Activated naive CD4-positive, alpha-beta T cell treated with anti-CD3 and anti-CD28 coated beads, Interleukin-2, amount 50 U/mL, for 72 hours (primary cell): Measurements from ENCODE around the gene ZSWIM3. TPM values are rescaled to one million over a fixed set of nuclear protein-coding genes. Genes with fewer than 3 reads are reported as not detected.

Experiments
- ATAC-seq, 2 donors: fragments of 150-1000 bp; cut with Tn5 transposase; 2 replicates each; pipeline ENCODE4 v1.10.0; 2021; ENCODE audit warnings: mild to moderate bottlenecking in 2 of 2, moderate library complexity in 2 of 2
- DNase-seq, 2 donors: peaks; one replicate each; pipeline ENCODE4 v3.0.0; 2021 to 2022; ENCODE audit warnings: low spot score in 2 of 2
- H3K27ac Mint-ChIP-seq, 2 donors: one replicate each; pipeline ENCODE4 v1.8.0; 2022; ENCODE audit warnings: mild to moderate bottlenecking in 2 of 2, mixed read lengths in 2 of 2
- H3K36me3 Mint-ChIP-seq, 2 donors: one replicate each; pipeline ENCODE4 v1.8.0; 2022; ENCODE audit warnings: mixed read lengths in 2 of 2
- H3K9me3 Mint-ChIP-seq, 2 donors: one replicate each; pipeline ENCODE4 v1.8.0; 2022; ENCODE audit warnings: mixed read lengths in 2 of 2
- total RNA-seq, 2 donors: library from RNA; stranded (reverse); gene quantifications; one replicate each; pipeline ENCODE4 v1.2.3, GENCODE V29; 2022

ZSWIM3 gene
- total RNA-seq, 2 donors from 2014 or later, result 5.7 to 8.4 TPM

DNA sequence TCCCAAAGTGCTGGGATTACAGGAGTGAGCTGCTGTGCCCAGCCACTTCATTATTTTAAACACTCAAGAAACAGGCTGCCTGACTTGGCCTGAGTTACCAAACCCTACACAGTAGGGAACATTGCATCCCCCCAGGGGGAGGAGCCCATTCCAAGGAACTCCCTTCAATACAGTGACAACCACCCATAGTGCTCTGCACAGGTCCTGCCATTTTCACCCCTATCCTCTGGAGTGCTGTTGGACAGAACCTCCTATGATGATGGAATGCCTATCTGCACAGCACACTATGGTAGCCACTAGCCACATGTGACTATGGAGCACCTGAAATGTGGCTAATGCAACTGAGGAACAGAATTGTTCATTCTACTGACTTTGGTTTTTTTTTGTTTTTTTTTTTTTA is 12.0 kb upstream of the ZSWIM3 start:
- no peaks in the 10 kb centered on the region for H3K9me3 Mint-ChIP-seq
- peaks cover 0 to 4% of the 10 kb centered on the region in 2 donors for H3K36me3 Mint-ChIP-seq
- H3K27ac Mint-ChIP-seq, result no peak overlapping the region
- ATAC-seq (no peak), DNase-seq (no peak)

- no peak for ATAC-seq
- Mint-ChIP-seq H3K36me3 (peaks cover 0 to 4% of the 10 kb centered on the region in 2 donors), H3K27ac (no peak overlapping the region), H3K9me3 (no peaks in the 10 kb centered on the region)
- no peak for DNase-seq
Measured at GRCh38 chr20:45848421-45848820, 9.0 kb upstream of the ZSWIM3 start.

- H3K36me3 Mint-ChIP-seq, result peaks cover 0 to 4% of the 10 kb centered on the region in 2 donors
- ATAC-seq, result no peak
- peak overlapping the region in 1 of 2 donors; percentile 19 for H3K27ac Mint-ChIP-seq
- H3K9me3 Mint-ChIP-seq, result no peaks in the 10 kb centered on the region
- DNase-seq, result no peak
Measured at GRCh38 chr20:45848969-45849582, 8.3 kb upstream of the ZSWIM3 start.

GRCh38 chr20:45850238-45850637 is 7.2 kb upstream of the ZSWIM3 start:
- Mint-ChIP-seq H3K36me3 (no peaks in the 10 kb centered on the region), H3K27ac (peak overlapping the region in 1 of 2 donors; percentile 74), H3K9me3 (no peaks in the 10 kb centered on the region)
- ATAC-seq, result no peak
- DNase-seq, result no peak

GRCh38 chr20:45850926-45851325 is 6.5 kb upstream of the ZSWIM3 start:
- Mint-ChIP-seq H3K9me3 (no peaks in the 10 kb centered on the region), H3K27ac (peak overlapping the region in 1 of 2 donors; percentile 74), H3K36me3 (no peaks in the 10 kb centered on the region)
- no peak for ATAC-seq
- no peak for DNase-seq

- ATAC-seq, result no peak
Measured at GRCh38 chr20:45851501-45851900, 5.9 kb upstream of the ZSWIM3 start.

DNA sequence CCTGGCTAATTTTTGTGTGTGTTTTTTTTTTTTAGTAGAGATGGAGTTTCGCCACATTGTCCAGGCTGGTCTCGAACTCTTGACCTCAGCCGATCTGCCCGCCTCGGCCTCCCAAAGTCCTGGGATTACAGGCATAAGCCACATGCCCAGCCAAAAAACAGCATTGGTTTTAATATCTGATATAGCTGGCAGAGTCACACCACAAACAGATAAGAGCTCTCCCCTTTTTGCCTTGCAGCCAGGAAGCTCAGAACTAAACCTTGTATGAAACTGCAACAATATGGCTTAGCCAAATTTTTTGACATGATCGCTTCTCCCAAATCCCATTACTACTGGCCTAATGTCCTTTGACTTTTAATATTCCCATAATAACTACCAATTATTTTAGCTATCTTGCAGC is 5.1 kb upstream of the ZSWIM3 start:
- DNase-seq, result no peak
- Mint-ChIP-seq H3K27ac (no peak overlapping the region), H3K9me3 (no peaks in the 10 kb centered on the region), H3K36me3 (peaks cover 6 to 7% of the 10 kb centered on the region in 2 donors)
- no peak for ATAC-seq

More at GRCh38 chr20:45851501-45851900, 5.9 kb upstream of the ZSWIM3 start:
- peaks cover 1 to 2% of the 10 kb centered on the region in 2 donors for H3K36me3 Mint-ChIP-seq
- H3K27ac Mint-ChIP-seq, result peak overlapping the region in 1 of 2 donors; percentile 65
- no peaks in the 10 kb centered on the region for H3K9me3 Mint-ChIP-seq
- DNase-seq, result no peak

GRCh38 chr20:45853484-45853883 is 3.9 kb upstream of the ZSWIM3 start:
- no peak overlapping the region for H3K27ac Mint-ChIP-seq
- no peaks in the 10 kb centered on the region for H3K9me3 Mint-ChIP-seq
- ATAC-seq (no peak), DNase-seq (no peak)
- H3K36me3 Mint-ChIP-seq, result peaks cover 6 to 17% of the 10 kb centered on the region in 2 donors

DNA sequence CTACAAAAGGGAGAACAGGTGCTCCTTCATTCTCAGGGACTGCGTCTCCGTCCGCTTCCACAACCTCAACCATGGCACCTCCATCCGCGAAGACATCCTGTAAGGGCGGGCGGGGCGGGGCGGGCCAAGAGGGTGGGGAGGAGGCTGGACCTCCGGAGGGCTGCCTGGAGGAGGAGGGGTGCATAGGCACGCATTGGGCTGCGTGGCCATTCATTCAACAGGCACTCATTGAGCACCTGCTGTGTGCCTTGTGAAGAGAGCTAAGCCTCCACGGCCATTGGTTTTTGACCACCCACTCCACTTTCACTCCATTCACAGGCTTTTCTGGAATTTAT is 435 bp downstream of the ZSWIM3 start:
- Mint-ChIP-seq H3K9me3 (no peaks in the 10 kb centered on the region), H3K36me3 (peaks cover 6 to 18% of the 10 kb centered on the region in 2 donors), H3K27ac (peak overlapping the region; percentile 97 to 98)
- DNase-seq (no peak), ATAC-seq (peak; percentile 49 to 61)

DNA sequence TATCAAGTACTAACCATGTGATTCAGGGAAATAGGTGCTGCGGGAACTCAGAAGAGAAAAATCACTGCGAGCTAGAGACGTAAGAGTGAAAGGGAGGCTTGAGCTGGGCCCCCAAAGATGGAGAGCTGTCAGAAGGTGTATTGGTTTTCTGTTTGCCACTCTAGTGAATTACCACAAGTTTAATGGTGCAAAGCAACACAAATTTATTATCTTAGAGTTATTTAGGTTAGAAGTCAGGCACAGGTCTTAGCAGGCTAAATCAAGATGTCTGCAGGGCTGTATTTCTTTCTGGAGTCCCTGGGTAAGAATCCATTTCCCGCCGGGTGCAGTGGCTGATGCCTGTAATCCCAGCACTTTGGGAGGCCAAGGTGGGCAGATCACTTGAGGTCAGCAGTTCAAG is 2.5 kb downstream of the ZSWIM3 start:
- no peak overlapping the region for H3K27ac Mint-ChIP-seq
- DNase-seq (no peak), ATAC-seq (no peak)
- H3K9me3 Mint-ChIP-seq, result no peaks in the 10 kb centered on the region
- peaks cover 6 to 18% of the 10 kb centered on the region in 2 donors for H3K36me3 Mint-ChIP-seq

- Mint-ChIP-seq H3K27ac (no peak overlapping the region), H3K36me3 (peaks cover 6 to 18% of the 10 kb centered on the region in 2 donors), H3K9me3 (no peaks in the 10 kb centered on the region)
- ATAC-seq, result no peak
- DNase-seq, result no peak
Measured at GRCh38 chr20:45860560-45861220, 3.3 kb downstream of the ZSWIM3 start.

DNA sequence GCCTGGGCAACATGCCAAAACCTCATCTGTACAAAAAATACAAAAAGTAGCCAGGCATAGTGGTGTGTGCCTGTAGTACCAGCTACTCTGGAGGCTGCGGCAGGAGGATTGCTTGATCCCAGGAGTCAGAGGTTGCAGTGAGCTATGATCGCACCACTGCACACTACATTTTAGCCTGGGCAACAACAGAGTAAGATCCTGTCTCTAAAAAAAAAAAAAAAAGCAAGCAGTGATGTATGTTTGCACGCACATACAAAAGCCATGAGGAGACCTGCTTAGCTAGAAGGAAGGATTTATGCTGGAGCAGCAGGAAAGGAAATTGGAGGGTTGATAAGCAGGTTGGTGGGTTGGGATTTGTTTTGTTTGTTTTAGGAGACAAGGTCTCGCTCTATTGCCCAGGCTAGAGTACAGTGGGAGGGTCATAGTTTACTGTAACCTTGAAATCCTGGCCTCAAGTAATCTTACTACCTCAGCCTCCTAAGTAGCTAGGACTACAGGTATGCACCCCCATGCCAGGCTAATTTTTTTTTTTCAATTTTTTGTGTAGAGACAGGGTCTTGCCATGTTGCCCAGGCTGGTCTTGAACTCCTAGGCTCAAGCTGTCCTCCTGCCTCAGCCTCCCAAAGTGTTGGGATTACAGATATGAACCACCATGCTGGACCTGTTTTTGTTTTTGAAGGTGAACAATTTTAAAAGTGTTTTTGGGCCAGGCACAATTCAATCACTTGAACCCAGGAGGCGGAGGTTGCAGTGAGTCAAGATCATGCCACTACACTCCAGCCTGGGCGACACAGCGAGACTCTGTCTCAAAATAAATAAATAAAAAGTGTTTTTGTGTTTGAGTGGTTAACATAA is 4.0 kb downstream of the ZSWIM3 start:
- ATAC-seq, result no peak
- no peak overlapping the region for H3K27ac Mint-ChIP-seq
- H3K9me3 Mint-ChIP-seq, result no peaks in the 10 kb centered on the region
- no peak for DNase-seq
- H3K36me3 Mint-ChIP-seq, result peaks cover 5 to 16% of the 10 kb centered on the region in 2 donors

DNA sequence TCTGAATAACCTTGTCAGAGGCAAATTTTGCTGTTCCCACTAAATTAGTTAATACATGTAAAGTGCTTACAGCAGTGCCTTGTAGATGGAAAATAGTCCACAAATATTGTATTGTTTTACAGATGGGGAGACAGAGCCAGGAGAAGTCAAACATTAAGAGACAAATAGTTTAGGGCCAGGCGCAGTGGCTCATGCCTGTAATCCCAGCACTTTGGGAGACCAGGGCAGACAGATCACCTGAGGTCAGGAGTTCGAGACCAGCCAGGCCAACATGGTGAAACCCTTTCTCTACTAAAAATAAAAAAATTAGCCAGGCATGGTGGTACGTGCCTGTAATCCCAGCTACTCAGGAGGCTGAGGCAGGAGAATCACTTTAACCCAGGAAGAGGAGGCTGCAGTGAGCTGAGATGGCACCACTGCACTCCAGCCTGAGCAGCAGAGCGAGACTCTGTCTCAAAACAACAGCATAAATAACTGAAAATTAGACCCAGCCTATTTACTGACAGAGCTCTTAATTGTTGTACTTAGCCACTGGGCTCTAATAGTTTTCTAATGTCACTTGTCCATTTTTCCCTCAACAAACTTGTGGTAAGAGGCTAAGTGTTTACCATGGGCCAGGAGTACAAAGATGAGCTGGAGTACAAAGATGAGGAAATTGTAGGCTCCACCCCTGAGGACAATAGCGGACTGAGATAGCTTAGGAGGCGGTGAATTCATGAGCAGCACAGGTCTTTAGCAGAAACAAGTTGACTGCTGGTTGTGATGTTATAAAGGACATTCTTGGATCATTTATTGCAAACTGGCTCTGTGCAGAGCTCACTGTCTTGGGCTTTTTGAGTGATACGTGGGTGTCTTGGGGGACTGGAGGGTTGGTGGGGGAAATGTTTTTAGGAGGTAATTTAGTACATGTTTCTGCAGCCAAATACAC is 6.4 kb downstream of the ZSWIM3 start:
- DNase-seq, result no peak
- H3K36me3 Mint-ChIP-seq, result no peaks in the 10 kb centered on the region
- no peak for ATAC-seq
- no peak overlapping the region for H3K27ac Mint-ChIP-seq
- no peaks in the 10 kb centered on the region for H3K9me3 Mint-ChIP-seq

GRCh38 chr20:45866454-45866853 is 9.0 kb downstream of the ZSWIM3 start:
- Mint-ChIP-seq H3K9me3 (no peaks in the 10 kb centered on the region), H3K36me3 (no peaks in the 10 kb centered on the region), H3K27ac (peak overlapping the region in 1 of 2 donors; percentile 65)
- no peak for ATAC-seq
- DNase-seq, result no peak

GRCh38 chr20:45867136-45867818 is 9.9 kb downstream of the ZSWIM3 start:
- Mint-ChIP-seq H3K27ac (no peak overlapping the region), H3K36me3 (peaks cover 0 to 3% of the 10 kb centered on the region in 2 donors), H3K9me3 (no peaks in the 10 kb centered on the region)
- DNase-seq (no peak), ATAC-seq (no peak)

DNA sequence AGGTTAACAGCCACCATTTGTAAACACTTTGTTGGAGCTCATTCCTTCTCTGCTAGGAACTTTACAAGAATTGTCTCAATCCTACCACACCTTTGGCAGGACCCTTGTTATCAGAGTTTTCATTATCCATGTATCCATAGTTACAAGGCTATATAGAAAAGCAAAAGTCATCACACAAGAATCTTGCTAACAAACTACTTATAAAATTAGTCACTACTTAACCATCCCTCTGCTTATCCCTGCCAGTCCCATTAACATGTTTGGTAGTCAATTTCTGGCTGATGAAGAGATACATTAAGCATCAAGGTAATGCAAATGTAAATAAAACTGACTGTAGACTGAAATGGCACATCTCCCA is 10.4 kb downstream of the ZSWIM3 start:
- H3K36me3 Mint-ChIP-seq, result peaks cover 0 to 5% of the 10 kb centered on the region in 2 donors
- no peak overlapping the region for H3K27ac Mint-ChIP-seq
- no peak for ATAC-seq
- DNase-seq, result no peak
- no peaks in the 10 kb centered on the region for H3K9me3 Mint-ChIP-seq
